Stomach (tissue), 4 donors: ENCODE measurements around the gene ANKRD49.

Source experiments
- EP300 ChIP-seq: sonication (generic); formaldehyde crosslinking; IDR thresholded peaks from one replicate; pipeline ENCODE4 v1.6.1; 2017; ENCODE audit warnings: antibody characterized with exemption
- POLR2AphosphoS5 ChIP-seq, 3 donors: sonication (generic); formaldehyde crosslinking; IDR thresholded peaks; one replicate each; pipeline ENCODE4 v1.6.1; 2016; ENCODE audit warnings: antibody characterized with exemption in 3 of 3
- TF ChIP-seq, protein P1 (sequence below), 7 experiments: fragments of 450-650 bp in 4 of 7; fragments of 200-600 bp in 3 of 7; sonication (generic) in 3 of 7; IDR thresholded peaks; one replicate each; pipeline ENCODE4 v1.5.1; 2016 to 2019; ENCODE audit warnings: antibody characterized with exemption in 7 of 7, control low read depth in 2 of 7, mild to moderate bottlenecking in 1 of 7

- TF ChIP-seq, protein P1, sequence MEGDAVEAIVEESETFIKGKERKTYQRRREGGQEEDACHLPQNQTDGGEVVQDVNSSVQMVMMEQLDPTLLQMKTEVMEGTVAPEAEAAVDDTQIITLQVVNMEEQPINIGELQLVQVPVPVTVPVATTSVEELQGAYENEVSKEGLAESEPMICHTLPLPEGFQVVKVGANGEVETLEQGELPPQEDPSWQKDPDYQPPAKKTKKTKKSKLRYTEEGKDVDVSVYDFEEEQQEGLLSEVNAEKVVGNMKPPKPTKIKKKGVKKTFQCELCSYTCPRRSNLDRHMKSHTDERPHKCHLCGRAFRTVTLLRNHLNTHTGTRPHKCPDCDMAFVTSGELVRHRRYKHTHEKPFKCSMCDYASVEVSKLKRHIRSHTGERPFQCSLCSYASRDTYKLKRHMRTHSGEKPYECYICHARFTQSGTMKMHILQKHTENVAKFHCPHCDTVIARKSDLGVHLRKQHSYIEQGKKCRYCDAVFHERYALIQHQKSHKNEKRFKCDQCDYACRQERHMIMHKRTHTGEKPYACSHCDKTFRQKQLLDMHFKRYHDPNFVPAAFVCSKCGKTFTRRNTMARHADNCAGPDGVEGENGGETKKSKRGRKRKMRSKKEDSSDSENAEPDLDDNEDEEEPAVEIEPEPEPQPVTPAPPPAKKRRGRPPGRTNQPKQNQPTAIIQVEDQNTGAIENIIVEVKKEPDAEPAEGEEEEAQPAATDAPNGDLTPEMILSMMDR (IDR thresholded peaks at IDR 0.05) = no peak
- TF ChIP-seq EP300 (no peak), POLR2AphosphoS5 (IDR thresholded peaks at IDR 0.05) (no peak)
Measured at GRCh38 chr11:94501522-94501921, 7.7 kb downstream of the ANKRD49 start.
